Suppressor macrophage treated with lipopolysaccharide for 4 hours (primary cell): Measurements from ENCODE around the gene SERPINB13.
"Not testable (repeated sequence)": the region's sequence is repeated elsewhere in the genome, so short reads cannot be mapped to it uniquely, and the experiment has no call there.

Source experiments
- DNase-seq: peaks from one replicate; pipeline ENCODE4 v3.0.0-alpha.2; 2020

The SERPINB13 gene

GRCh38 chr18:63590966-63591695, 4.0 kb downstream of the SERPINB13 start:
- no peak for DNase-seq

- DNase-seq = no peak
These were observed 4.6 kb downstream of the SERPINB13 start for GRCh38 chr18:63591725-63592124.

GRCh38 chr18:63592471-63592870, 5.3 kb downstream of the SERPINB13 start:
- DNase-seq = no peak

GRCh38 chr18:63596964-63597363, 9.8 kb downstream of the SERPINB13 start:
- no peak for DNase-seq

GRCh38 chr18:63603355-63603754, 16.2 kb downstream of the SERPINB13 start:
- DNase-seq = no peak

- peak; percentile 78 for DNase-seq
These were observed 16.6 kb downstream of the SERPINB13 start for GRCh38 chr18:63603772-63604171.

- no peak for DNase-seq
These were observed 17.8 kb downstream of the SERPINB13 start for GRCh38 chr18:63604791-63605567.

GRCh38 chr18:63606526-63606925, 19.4 kb downstream of the SERPINB13 start:
- no peak for DNase-seq

- DNase-seq = no peak
These were observed 26.3 kb downstream of the SERPINB13 start for GRCh38 chr18:63613420-63613819.

- DNase-seq = no peak
These were observed 30.1 kb downstream of the SERPINB13 start for GRCh38 chr18:63617049-63617914.

GRCh38 chr18:63617915-63618234, 30.7 kb downstream of the SERPINB13 start:
- DNase-seq = no peak

- DNase-seq = no peak
These were observed 32.5 kb downstream of the SERPINB13 start for GRCh38 chr18:63619661-63620060.

GRCh38 chr18:63624863-63625262, 37.7 kb downstream of the SERPINB13 start:
- DNase-seq = no peak

GRCh38 chr18:63626431-63626830, 39.3 kb downstream of the SERPINB13 start:
- DNase-seq = no peak

GRCh38 chr18:63627819-63628218, 40.7 kb downstream of the SERPINB13 start:
- DNase-seq = no peak

GRCh38 chr18:63637703-63638102, 50.6 kb downstream of the SERPINB13 start:
- no peak for DNase-seq

- not testable (repeated sequence) for DNase-seq
These were observed 54.1 kb downstream of the SERPINB13 start for GRCh38 chr18:63641157-63641680.

GRCh38 chr18:63642668-63643356, 55.7 kb downstream of the SERPINB13 start:
- DNase-seq = not testable (repeated sequence)

GRCh38 chr18:63644142-63644541, 57.0 kb downstream of the SERPINB13 start, which contains the start of gene SERPINB4:
SERPINB4 (minus strand) TSS chr18:63644256; CDS start chr18:63643577, 679 bp downstream.
- not testable (repeated sequence) for DNase-seq

GRCh38 chr18:63644694-63645093, 57.6 kb downstream of the SERPINB13 start:
- DNase-seq = not testable (repeated sequence)

GRCh38 chr18:63646936-63647335, 59.8 kb downstream of the SERPINB13 start:
- DNase-seq = peak; percentile 3

- DNase-seq = no peak
These were observed 61.1 kb downstream of the SERPINB13 start for GRCh38 chr18:63648241-63648640.
